ENCODE results near the gene KRTAP10-7.
"Not testable (repeated sequence)": the region's sequence is repeated elsewhere in the genome, so short reads cannot be mapped to it uniquely, and the experiment has no call there.

Gene KRTAP10-7, protein sequence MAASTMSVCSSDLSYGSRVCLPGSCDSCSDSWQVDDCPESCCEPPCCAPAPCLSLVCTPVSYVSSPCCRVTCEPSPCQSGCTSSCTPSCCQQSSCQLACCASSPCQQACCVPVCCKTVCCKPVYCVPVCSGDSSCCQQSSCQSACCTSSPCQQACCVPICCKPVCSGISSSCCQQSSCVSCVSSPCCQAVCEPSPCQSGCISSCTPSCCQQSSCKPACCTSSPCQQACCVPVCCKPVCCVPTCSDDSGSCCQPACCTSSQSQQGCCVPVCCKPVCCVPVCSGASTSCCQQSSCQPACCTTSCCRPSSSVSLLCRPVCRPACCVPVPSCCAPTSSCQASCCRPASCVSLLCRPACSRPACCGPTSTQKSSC

DNA sequence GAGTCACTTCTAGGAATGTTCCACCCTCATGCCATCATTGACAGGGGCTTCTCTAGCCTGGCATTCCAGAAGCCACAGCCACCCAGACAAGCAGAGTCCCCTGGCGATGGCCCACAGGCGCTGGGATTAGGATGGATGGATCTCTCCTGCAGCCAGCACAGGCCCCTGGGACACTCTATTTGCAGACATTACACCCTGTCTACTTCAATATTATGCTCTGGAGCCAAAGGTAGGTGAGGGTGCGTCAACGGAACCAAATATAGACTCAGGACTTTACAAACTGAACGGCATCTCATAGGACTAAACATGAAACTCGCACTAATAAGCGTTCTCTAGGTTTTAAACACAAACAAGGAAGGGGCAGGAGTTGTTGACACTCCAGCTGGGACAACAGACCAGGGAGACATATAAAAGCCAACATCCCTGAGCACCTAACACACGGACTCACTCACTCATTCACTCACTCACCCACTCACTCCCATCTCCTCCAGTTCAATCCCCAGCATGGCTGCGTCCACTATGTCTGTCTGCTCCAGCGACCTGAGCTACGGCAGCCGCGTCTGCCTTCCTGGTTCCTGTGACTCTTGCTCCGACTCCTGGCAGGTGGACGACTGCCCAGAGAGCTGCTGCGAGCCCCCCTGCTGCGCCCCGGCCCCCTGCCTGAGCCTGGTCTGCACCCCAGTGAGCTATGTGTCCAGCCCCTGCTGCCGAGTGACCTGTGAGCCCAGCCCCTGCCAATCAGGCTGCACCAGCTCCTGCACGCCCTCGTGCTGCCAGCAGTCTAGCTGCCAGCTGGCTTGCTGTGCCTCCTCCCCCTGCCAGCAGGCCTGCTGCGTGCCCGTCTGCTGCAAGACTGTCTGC lies at the start of gene KRTAP10-7:
TSS of gene KRTAP10-7 (plus strand) at position 480 of the 861 bp plus-strand sequence. CDS start at position 505, 25 bp downstream.
- not testable (repeated sequence) for H2AFZ ChIP-seq (ENCODE audit: low read depth); H3K9ac ChIP-seq; H3K4me2 ChIP-seq; H3K79me2 ChIP-seq (ENCODE audit: insufficient read depth, low read depth); H3K27ac ChIP-seq; H3K4me1 ChIP-seq (ENCODE audit: low read depth, poor library complexity, severe bottlenecking); H4K20me1 ChIP-seq (ENCODE audit: insufficient read depth); H3K36me3 ChIP-seq (ENCODE audit: insufficient read depth); H3K4me3 ChIP-seq (IDR thresholded peaks at IDR 0.05; ENCODE audit: insufficient read depth, low read depth, low read length)
- H3K27me3 ChIP-seq (ENCODE audit: insufficient read depth, low read depth): peaks cover 55% of the 10 kb centered on the region; the same call in 1 of the 2 replicates

DNA sequence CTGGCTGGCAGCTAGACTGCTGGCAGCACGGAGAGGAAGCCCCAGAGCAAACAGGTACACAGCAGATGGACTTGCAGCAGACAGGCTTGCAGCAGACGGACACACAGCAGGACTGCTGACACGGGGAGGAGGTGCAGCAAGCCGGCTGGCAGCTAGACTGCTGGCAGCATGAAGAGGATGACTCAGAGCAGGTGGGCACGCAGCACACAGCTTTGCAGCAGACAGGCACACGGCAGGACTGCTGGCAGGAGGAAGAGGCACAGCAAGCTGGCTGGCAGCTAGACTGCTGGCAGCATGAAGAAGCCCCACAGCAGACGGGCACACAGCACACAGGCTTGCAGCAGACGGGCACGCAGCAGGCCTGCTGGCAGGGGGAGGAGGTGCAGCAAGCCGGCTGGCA lies 49.6 kb upstream of the KRTAP10-7 start:
- H3K27ac ChIP-seq: no peak overlapping the region
- TF ChIP-seq, protein P1, sequence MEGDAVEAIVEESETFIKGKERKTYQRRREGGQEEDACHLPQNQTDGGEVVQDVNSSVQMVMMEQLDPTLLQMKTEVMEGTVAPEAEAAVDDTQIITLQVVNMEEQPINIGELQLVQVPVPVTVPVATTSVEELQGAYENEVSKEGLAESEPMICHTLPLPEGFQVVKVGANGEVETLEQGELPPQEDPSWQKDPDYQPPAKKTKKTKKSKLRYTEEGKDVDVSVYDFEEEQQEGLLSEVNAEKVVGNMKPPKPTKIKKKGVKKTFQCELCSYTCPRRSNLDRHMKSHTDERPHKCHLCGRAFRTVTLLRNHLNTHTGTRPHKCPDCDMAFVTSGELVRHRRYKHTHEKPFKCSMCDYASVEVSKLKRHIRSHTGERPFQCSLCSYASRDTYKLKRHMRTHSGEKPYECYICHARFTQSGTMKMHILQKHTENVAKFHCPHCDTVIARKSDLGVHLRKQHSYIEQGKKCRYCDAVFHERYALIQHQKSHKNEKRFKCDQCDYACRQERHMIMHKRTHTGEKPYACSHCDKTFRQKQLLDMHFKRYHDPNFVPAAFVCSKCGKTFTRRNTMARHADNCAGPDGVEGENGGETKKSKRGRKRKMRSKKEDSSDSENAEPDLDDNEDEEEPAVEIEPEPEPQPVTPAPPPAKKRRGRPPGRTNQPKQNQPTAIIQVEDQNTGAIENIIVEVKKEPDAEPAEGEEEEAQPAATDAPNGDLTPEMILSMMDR (conservative IDR thresholded peaks at IDR 0.05; ENCODE audit: low read depth, low read length): no peak
- H2AFZ ChIP-seq (ENCODE audit: low read depth): no peak overlapping the region
- no peaks in the 10 kb centered on the region for H4K20me1 ChIP-seq (ENCODE audit: insufficient read depth)
- no peaks in the 10 kb centered on the region for H3K79me2 ChIP-seq (ENCODE audit: insufficient read depth, low read depth)
- H3K4me1 ChIP-seq (ENCODE audit: low read depth, poor library complexity, severe bottlenecking): no peaks in the 10 kb centered on the region
- peaks cover 68% of the 10 kb centered on the region for H3K27me3 ChIP-seq (ENCODE audit: insufficient read depth, low read depth)
- H3K9ac ChIP-seq: no peak overlapping the region
- no peak overlapping the region for H3K4me3 ChIP-seq (IDR thresholded peaks at IDR 0.05; ENCODE audit: insufficient read depth, low read depth, low read length)
- H3K4me2 ChIP-seq: no peak overlapping the region
- no peaks in the 10 kb centered on the region for H3K36me3 ChIP-seq (ENCODE audit: insufficient read depth)

DNA sequence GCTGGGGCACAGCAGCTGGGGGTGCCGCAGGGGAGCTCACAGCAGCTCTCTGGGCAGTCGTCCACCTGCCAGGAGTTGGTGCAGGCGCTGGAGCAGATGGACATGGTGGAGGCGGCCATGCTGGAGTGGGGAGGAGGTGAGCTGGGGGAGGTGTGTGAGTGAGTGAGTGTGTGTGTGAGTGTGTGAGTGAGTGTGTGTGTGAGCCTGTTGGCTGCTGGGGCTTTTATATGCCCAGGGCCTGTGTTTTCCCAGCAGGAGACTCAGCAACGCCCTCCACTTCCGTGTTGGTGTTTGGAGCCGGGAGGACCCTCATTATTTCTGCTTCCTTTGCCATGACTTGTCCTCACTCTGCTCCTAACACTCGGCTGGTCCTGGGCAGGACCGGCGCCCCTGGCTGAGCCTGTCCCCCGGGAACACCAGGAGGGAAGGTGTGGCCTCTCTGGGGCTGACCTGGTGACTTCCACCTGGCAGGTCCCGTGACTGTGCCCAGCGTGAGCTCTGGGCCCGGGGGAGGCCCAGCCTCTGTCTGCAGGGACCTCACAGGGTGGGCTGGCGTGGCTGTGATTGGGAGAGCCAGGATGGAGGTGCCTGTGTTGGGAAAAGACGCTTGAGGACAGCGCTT lies 48.9 kb upstream of the KRTAP10-7 start, which contains the start of gene KRTAP10-2:
TSS of gene KRTAP10-2 (minus strand) at position 166 of the 622 bp plus-strand sequence. CDS start at position 119, 47 bp downstream.
- Histone ChIP-seq H3K9ac (no peak within 1 kb of the TSS), H3K79me2 (ENCODE audit: insufficient read depth, low read depth) (no peaks in the 10 kb centered on the region), H3K27ac (no peak within 1 kb of the TSS), H2AFZ (ENCODE audit: low read depth) (no peak within 1 kb of the TSS), H4K20me1 (ENCODE audit: insufficient read depth) (no peaks in the 10 kb centered on the region), H3K36me3 (ENCODE audit: insufficient read depth) (no peaks in the 10 kb centered on the region), H3K4me3 (IDR thresholded peaks at IDR 0.05; ENCODE audit: insufficient read depth, low read depth, low read length) (no peak within 1 kb of the TSS), H3K4me1 (ENCODE audit: low read depth, poor library complexity, severe bottlenecking) (no peaks in the 10 kb centered on the region), H3K27me3 (ENCODE audit: insufficient read depth, low read depth) (peaks cover 68% of the 10 kb centered on the region), H3K4me2 (no peak within 1 kb of the TSS)
- TF ChIP-seq, protein P1 (conservative IDR thresholded peaks at IDR 0.05; ENCODE audit: low read depth, low read length): no peak

DNA sequence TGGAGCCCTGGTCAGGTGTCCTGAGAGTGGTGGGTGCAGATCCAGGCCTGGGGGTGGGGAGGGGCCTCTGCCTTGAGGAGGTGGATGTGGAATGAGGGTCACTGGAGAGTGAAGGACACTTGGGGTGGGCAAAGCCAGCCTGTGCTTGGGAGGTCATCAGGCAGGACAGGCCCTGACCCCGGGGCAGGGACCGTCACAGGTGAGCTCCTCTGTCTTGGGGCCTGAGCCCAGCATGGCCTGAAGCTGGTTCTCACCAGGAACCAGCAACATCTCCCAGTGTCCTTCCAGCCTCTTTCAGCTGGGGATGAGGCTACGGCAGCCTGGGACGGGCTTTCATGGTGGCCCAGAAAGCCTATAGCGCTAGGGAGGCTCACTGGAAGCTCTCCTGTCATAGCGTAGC lies 48.3 kb upstream of the KRTAP10-7 start:
- Histone ChIP-seq H3K9ac (no peak overlapping the region), H3K27ac (no peak overlapping the region), H4K20me1 (ENCODE audit: insufficient read depth) (no peaks in the 10 kb centered on the region), H3K4me1 (ENCODE audit: low read depth, poor library complexity, severe bottlenecking) (no peaks in the 10 kb centered on the region), H3K4me2 (no peak overlapping the region), H2AFZ (ENCODE audit: low read depth) (no peak overlapping the region), H3K4me3 (IDR thresholded peaks at IDR 0.05; ENCODE audit: insufficient read depth, low read depth, low read length) (no peak overlapping the region), H3K27me3 (ENCODE audit: insufficient read depth, low read depth) (peaks cover 68% of the 10 kb centered on the region), H3K36me3 (ENCODE audit: insufficient read depth) (no peaks in the 10 kb centered on the region), H3K79me2 (ENCODE audit: insufficient read depth, low read depth) (no peaks in the 10 kb centered on the region)
- TF ChIP-seq, protein P1 (conservative IDR thresholded peaks at IDR 0.05; ENCODE audit: low read depth, low read length): no peak
